ENCODE data around the gene CDC5L.

GRCh38 chr6:44481760-44482159 lies 94.3 kb downstream of the CDC5L start:
- TF ChIP-seq POLR2AphosphoS5 (IDR thresholded peaks at IDR 0.05; ENCODE audit: low read depth, low read length) (no peak), TAF1 (IDR thresholded peaks at IDR 0.05; ENCODE audit: borderline replicate concordance, insufficient read depth, low read length) (no peak), FOXP2 (optimal IDR thresholded peaks at IDR 0.05; ENCODE audit: borderline replicate concordance, extremely low read depth, extremely low read length, insufficient read depth) (no peak), REST (IDR thresholded peaks at IDR 0.05; ENCODE audit: insufficient read depth in 1 of 2, low read depth in 2 of 2, low read length in 2 of 2) (no peak), SIN3A (IDR thresholded peaks at IDR 0.05; ENCODE audit: borderline replicate concordance, insufficient read depth, low read length) (no peak)
